K562 (cell line): Measurements from ENCODE around the gene GLRX3. TPM values are rescaled to one million over a fixed set of nuclear protein-coding genes. Genes with fewer than 3 reads are reported as not detected.

Experiments
- CAMTA2 ChIP-seq: fragments of 250-450 bp; sonication (Bioruptor Pico); conservative IDR thresholded peaks from 2 replicates; pipeline ENCODE4 v1.5.1; 2022
- JUN ChIP-seq, 2 experiments: sonication (generic) in 1 of 2; formaldehyde crosslinking in 1 of 2; IDR thresholded peaks; 2 replicates each; pipeline versions ENCODE4 v1.6.1 to v1.8.0; 2012 to 2022; ENCODE audit warnings: borderline replicate concordance in 2 of 2, mild to moderate bottlenecking in 2 of 2, improper control_type of control experiment in 1 of 2, low read depth in 1 of 2, low read length in 1 of 2, missing genetic modification reagents in 1 of 2
- MAFK ChIP-seq: IDR thresholded peaks from 2 replicates; pipeline ENCODE4 v1.6.1; 2011; ENCODE audit warnings: low read length, improper control_type of control experiment
- MYNN ChIP-seq, 2 experiments: sonication (generic); formaldehyde crosslinking in 1 of 2; IDR thresholded peaks; 2 replicates each; pipeline versions ENCODE4 v1.5.0 to v1.6.1; 2016 to 2020; ENCODE audit warnings: antibody characterized with exemption in 1 of 2, missing genetic modification reagents in 1 of 2
- PRDM10 ChIP-seq: fragments of 450-650 bp; IDR thresholded peaks from 2 replicates; pipeline ENCODE4 v1.6.1; 2018; ENCODE audit not compliant: partially characterized antibody
- SUPT5H ChIP-seq: fragments of 450-650 bp; IDR thresholded peaks from 2 replicates; pipeline ENCODE4 v1.6.1; 2016
- TEAD2 ChIP-seq: fragments of 450-650 bp; IDR thresholded peaks from 2 replicates; pipeline ENCODE4 v1.6.1; 2016; ENCODE audit warnings: missing genetic modification characterization, control low read depth, missing compliant biosample characterization
- ZC3H4 ChIP-seq: sonication (generic); formaldehyde crosslinking; IDR thresholded peaks from 2 replicates; pipeline ENCODE4 v1.9.0; 2021; ENCODE audit warnings: missing genetic modification reagents, borderline replicate concordance
- ZNF311 ChIP-seq: fragments of 250-450 bp; sonication (Bioruptor Pico); IDR thresholded peaks from 2 replicates; pipeline ENCODE4 v1.4.0; 2020; ENCODE audit warnings: mild to moderate bottlenecking, moderate library complexity
- polyA plus RNA-seq, 8 experiments: library from polyadenylated mRNA; depleted of rRNA in 4 of 8; stranded (reverse) in 5 of 8; unstranded in 3 of 8; fragments of >200 nt; fragmentation: Nextera tagmentation in 2 of 8; fragmentation: Illumina TruSeq in 1 of 8; extraction: Ambion mirVana in 2 of 8; extraction: Trizol in 1 of 8; gene quantifications; 2 replicates each; pipeline versions ENCODE4 v1.2.1 to v1.2.3, GENCODE V29; 2011 to 2014; ENCODE audit warnings: inconsistent platforms in 1 of 8, missing spikeins in 1 of 8
- total RNA-seq, 7 experiments: library from RNA; depleted of rRNA in 6 of 7; stranded (reverse); fragments of >200 nt in 6 of 7; fragmentation: Illumina TruSeq in 2 of 7; extraction: Trizol in 2 of 7; gene quantifications; 2 replicates each; pipeline versions ENCODE4 v1.2.1 to v1.2.3, GENCODE V29; 2011 to 2021; ENCODE audit warnings: low replicate concordance in 1 of 7
- TF ChIP-seq, protein P1 (sequence below), 2 experiments: fragments of 450-650 bp in 1 of 2; IDR thresholded peaks; 2 replicates each; pipeline ENCODE4 v1.6.1; 2011 to 2017; ENCODE audit warnings: low read depth in 2 of 2, antibody characterized with exemption in 1 of 2, borderline replicate concordance in 1 of 2, low read length in 1 of 2, mild to moderate bottlenecking in 1 of 2, mixed read lengths in 1 of 2; ENCODE audit not compliant: control insufficient read depth in 1 of 2
- TF ChIP-seq, protein P2 (sequence below): fragments of 250-450 bp; sonication (Bioruptor Pico); IDR thresholded peaks from 2 replicates; pipeline ENCODE4 v1.8.0; 2021; ENCODE audit warnings: borderline replicate concordance, mild to moderate bottlenecking, moderate library complexity; ENCODE audit not compliant: poor library complexity, severe bottlenecking
- TF ChIP-seq, protein P3 (sequence below): IDR thresholded peaks from 2 replicates; pipeline ENCODE4 v1.6.1; 2016; ENCODE audit warnings: missing genetic modification characterization, missing compliant biosample characterization
- TF ChIP-seq, protein P4 (sequence below): fragments of 250-450 bp; sonication (Bioruptor Pico); IDR thresholded peaks from 2 replicates; pipeline ENCODE4 v1.5.0; 2021
- TF ChIP-seq, protein P5 (sequence below): fragments of 450-650 bp; formaldehyde crosslinking; IDR thresholded peaks from 2 replicates; pipeline ENCODE4 v1.4.0; 2022; ENCODE audit warnings: mild to moderate bottlenecking, moderate library complexity

Gene GLRX3
- total and polyA plus RNA-seq, 9 of the 15 experiments (the other 6 are each of a cell fraction or from before 2014, with no cell fraction given) = 115 to 190 (median 169) TPM

- TF ChIP-seq, protein P1, sequence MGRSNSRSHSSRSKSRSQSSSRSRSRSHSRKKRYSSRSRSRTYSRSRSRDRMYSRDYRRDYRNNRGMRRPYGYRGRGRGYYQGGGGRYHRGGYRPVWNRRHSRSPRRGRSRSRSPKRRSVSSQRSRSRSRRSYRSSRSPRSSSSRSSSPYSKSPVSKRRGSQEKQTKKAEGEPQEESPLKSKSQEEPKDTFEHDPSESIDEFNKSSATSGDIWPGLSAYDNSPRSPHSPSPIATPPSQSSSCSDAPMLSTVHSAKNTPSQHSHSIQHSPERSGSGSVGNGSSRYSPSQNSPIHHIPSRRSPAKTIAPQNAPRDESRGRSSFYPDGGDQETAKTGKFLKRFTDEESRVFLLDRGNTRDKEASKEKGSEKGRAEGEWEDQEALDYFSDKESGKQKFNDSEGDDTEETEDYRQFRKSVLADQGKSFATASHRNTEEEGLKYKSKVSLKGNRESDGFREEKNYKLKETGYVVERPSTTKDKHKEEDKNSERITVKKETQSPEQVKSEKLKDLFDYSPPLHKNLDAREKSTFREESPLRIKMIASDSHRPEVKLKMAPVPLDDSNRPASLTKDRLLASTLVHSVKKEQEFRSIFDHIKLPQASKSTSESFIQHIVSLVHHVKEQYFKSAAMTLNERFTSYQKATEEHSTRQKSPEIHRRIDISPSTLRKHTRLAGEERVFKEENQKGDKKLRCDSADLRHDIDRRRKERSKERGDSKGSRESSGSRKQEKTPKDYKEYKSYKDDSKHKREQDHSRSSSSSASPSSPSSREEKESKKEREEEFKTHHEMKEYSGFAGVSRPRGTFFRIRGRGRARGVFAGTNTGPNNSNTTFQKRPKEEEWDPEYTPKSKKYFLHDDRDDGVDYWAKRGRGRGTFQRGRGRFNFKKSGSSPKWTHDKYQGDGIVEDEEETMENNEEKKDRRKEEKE (IDR thresholded peaks at IDR 0.05; ENCODE audit: borderline replicate concordance in 1 of 2, control insufficient read depth in 1 of 2, low read depth in 2 of 2, low read length in 1 of 2) = no peak
- TF ChIP-seq, protein P2, sequence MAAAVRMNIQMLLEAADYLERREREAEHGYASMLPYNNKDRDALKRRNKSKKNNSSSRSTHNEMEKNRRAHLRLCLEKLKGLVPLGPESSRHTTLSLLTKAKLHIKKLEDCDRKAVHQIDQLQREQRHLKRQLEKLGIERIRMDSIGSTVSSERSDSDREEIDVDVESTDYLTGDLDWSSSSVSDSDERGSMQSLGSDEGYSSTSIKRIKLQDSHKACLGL (CRISPR knock-in tag) = no peak
- peak; percentile 76 for TF ChIP-seq SUPT5H
- TF ChIP-seq MAFK = no peak
- peak; percentile 12 for TF ChIP-seq PRDM10
- TF ChIP-seq, protein P3, sequence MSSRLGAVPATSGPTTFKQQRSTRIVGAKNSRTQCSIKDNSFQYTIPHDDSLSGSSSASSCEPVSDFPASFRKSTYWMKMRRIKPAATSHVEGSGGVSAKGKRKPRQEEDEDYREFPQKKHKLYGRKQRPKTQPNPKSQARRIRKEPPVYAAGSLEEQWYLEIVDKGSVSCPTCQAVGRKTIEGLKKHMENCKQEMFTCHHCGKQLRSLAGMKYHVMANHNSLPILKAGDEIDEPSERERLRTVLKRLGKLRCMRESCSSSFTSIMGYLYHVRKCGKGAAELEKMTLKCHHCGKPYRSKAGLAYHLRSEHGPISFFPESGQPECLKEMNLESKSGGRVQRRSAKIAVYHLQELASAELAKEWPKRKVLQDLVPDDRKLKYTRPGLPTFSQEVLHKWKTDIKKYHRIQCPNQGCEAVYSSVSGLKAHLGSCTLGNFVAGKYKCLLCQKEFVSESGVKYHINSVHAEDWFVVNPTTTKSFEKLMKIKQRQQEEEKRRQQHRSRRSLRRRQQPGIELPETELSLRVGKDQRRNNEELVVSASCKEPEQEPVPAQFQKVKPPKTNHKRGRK (tag) = no peak
- TF ChIP-seq, protein P4, sequence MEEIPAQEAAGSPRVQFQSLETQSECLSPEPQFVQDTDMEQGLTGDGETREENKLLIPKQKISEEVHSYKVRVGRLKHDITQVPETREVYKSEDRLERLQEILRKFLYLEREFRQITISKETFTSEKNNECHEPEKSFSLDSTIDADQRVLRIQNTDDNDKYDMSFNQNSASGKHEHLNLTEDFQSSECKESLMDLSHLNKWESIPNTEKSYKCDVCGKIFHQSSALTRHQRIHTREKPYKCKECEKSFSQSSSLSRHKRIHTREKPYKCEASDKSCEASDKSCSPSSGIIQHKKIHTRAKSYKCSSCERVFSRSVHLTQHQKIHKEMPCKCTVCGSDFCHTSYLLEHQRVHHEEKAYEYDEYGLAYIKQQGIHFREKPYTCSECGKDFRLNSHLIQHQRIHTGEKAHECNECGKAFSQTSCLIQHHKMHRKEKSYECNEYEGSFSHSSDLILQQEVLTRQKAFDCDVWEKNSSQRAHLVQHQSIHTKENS (CRISPR knock-in tag) = no peak
- no peak for TF ChIP-seq TEAD2
- TF ChIP-seq CAMTA2 (CRISPR knock-in tag) = no peak
- no peak for TF ChIP-seq JUN (IDR thresholded peaks at IDR 0.05; ENCODE audit: borderline replicate concordance, low read depth, low read length)
- no peak for TF ChIP-seq JUN (CRISPR knock-in tag; IDR thresholded peaks at IDR 0.05; ENCODE audit: borderline replicate concordance)
- no peak for TF ChIP-seq ZC3H4
- no peak for TF ChIP-seq MYNN (IDR thresholded peaks at IDR 0.05)
- TF ChIP-seq MYNN (CRISPR knock-in tag; IDR thresholded peaks at IDR 0.05) = no peak
- TF ChIP-seq, protein P5, sequence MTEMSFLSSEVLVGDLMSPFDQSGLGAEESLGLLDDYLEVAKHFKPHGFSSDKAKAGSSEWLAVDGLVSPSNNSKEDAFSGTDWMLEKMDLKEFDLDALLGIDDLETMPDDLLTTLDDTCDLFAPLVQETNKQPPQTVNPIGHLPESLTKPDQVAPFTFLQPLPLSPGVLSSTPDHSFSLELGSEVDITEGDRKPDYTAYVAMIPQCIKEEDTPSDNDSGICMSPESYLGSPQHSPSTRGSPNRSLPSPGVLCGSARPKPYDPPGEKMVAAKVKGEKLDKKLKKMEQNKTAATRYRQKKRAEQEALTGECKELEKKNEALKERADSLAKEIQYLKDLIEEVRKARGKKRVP (CRISPR knock-in tag) = no peak
- TF ChIP-seq ZNF311 (CRISPR knock-in tag) = no peak
These were observed at the start of gene GLRX3 (continued) for GRCh38 chr10:130136226-130137089.
